ENCODE results near the gene UGT2B10. TPM values are rescaled to one million over a fixed set of nuclear protein-coding genes. Genes with fewer than 3 reads are reported as not detected.
"Not testable (repeated sequence)": the region's sequence is repeated elsewhere in the genome, so short reads cannot be mapped to it uniquely, and the experiment has no call there.

UGT2B10 gene
- total RNA-seq, result not detected

- DNase-seq (ENCODE audit: low spot score in 2 of 2); H3K4me1 ChIP-seq; H3K4me3 ChIP-seq; H3K9me3 ChIP-seq; H3K36me3 ChIP-seq; H3K27ac ChIP-seq; H3K27me3 ChIP-seq: not testable (repeated sequence)
- 66% methylated on average over 4 of the region's 4 CpGs for WGBS
Measured at GRCh38 chr4:68815617-68816409, at the start of gene UGT2B10. UGT2B10 (plus strand) TSS chr4:68815994; CDS start chr4:68816020, 26 bp downstream.

- not testable (repeated sequence) for DNase-seq (ENCODE audit: low spot score in 2 of 2); H3K4me1 ChIP-seq; H3K4me3 ChIP-seq; H3K9me3 ChIP-seq; H3K27me3 ChIP-seq; H3K36me3 ChIP-seq; H3K27ac ChIP-seq
Measured at GRCh38 chr4:68771836-68772235, 44.0 kb upstream of the UGT2B10 start.

DNA sequence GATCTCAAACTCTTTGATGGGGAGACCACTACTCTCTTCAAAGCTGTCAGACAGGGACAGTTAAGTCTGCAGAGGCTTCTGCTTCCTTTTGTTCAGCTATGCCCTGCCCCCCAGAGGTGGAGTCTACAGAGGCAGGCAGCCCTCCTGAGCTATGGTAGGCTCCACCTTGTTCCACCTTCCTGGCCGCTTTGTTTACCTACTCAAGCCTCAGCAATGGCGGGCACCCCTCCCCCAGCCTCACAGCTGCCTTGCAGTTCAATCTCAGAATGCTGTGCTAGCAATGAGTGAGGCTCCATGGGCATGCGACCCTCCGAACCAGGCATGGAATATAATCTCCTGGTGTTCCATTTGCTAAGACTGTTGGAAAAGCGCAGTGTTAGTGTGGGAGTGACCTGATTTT lies 42.1 kb upstream of the UGT2B10 start:
- H3K9me3 ChIP-seq, result no peaks in the 10 kb centered on the region
- no peak for DNase-seq (ENCODE audit: low spot score in 2 of 2)
- TF ChIP-seq EP300 (IDR thresholded peaks at IDR 0.05) (no peak), POLR2AphosphoS5 (IDR thresholded peaks at IDR 0.05) (no peak), POLR2A (IDR thresholded peaks at IDR 0.05) (no peak), CTCF (IDR thresholded peaks at IDR 0.05) (no peak)

DNA sequence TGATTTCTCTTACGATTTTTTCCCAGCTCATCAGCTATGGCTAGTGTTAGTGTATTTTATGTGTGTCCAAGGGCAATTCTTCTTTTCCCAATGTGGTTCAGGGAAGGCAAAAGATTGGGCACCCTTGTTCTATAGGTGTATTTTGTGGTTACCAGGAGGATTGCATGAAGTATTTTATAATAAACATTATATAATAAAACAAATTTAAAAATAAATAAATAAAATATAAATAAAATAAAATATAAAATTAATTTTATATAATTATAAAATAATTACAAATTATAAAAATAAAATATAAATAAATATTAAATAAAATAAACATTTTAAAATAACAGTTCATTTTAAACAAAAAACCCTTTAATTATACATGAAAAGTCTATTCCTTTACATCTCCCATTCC lies 35.6 kb upstream of the UGT2B10 start:
- WGBS, result 83% methylated on average over 1 of the region's 1 CpG
- Histone ChIP-seq H3K9me3 (no peaks in the 10 kb centered on the region), H3K36me3 (no peaks in the 10 kb centered on the region), H3K4me1 (no peaks in the 10 kb centered on the region), H3K27me3 (no peaks in the 10 kb centered on the region), H3K27ac (no peak overlapping the region), H3K4me3 (no peak overlapping the region)
- DNase-seq (ENCODE audit: low spot score in 2 of 2), result no peak
- TF ChIP-seq POLR2A (IDR thresholded peaks at IDR 0.05), result no peak

More for the DNA sequence above, 42.1 kb upstream of the UGT2B10 start:
- no peaks in the 10 kb centered on the region for H3K36me3 ChIP-seq
- no peak overlapping the region for H3K27ac ChIP-seq
- WGBS, result 91% methylated on average over 5 of the region's 5 CpGs
- no peaks in the 10 kb centered on the region for H3K4me1 ChIP-seq
- H3K4me3 ChIP-seq, result no peak overlapping the region
- H3K27me3 ChIP-seq, result no peaks in the 10 kb centered on the region

DNA sequence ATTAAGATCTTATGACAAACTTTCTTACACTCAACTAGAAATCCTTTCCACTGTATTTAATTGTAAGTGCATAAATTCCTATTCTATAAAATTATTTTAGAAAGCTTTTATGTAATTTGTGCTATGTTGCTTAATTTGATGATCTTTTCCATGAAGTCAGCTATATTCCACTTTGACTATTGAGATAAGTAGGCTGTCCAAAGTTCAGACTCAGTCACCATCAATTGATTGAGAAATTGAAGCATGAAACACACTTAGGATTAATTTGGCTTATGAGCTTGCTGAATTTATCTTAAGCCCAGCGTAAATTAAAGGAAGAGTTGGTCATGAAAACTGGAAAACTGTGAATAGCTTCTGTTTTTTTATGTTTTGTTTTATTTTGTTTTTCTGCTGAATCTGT lies 18.7 kb upstream of the UGT2B10 start:
- no peak overlapping the region for H3K27ac ChIP-seq
- H3K4me3 ChIP-seq, result no peak overlapping the region
- H3K4me1 ChIP-seq, result no peaks in the 10 kb centered on the region
- TF ChIP-seq EP300 (IDR thresholded peaks at IDR 0.05) (no peak), POLR2A (IDR thresholded peaks at IDR 0.05) (no peak), CTCF (IDR thresholded peaks at IDR 0.05) (no peak), POLR2AphosphoS5 (IDR thresholded peaks at IDR 0.05) (no peak)
- 67% methylated on average over 1 of the region's 1 CpG for WGBS
- no peak for DNase-seq (ENCODE audit: low spot score in 2 of 2)
- no peaks in the 10 kb centered on the region for H3K36me3 ChIP-seq
- no peaks in the 10 kb centered on the region for H3K27me3 ChIP-seq
- no peaks in the 10 kb centered on the region for H3K9me3 ChIP-seq

DNA sequence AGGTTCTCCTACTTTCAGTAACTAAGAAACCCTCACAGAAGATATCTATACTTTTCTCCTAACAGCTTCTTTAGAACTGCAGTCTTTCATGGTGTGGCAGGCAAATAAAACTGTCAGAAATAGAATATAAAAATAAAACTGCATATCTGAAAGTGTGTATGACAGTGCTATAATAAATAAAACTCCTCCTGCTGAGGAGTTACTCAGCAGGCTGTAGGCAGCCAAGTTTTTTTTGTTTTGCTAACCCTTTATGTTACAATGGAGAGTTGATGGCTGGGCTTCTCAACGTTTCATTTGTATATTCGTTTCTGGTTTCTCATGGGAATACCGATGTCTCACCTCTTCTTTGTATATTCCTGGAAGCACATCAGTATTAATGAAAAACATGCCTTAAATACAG lies 18.2 kb upstream of the UGT2B10 start:
- no peak for DNase-seq (ENCODE audit: low spot score in 2 of 2)
- H3K27me3 ChIP-seq, result no peaks in the 10 kb centered on the region
- TF ChIP-seq CTCF (IDR thresholded peaks at IDR 0.05) (no peak), POLR2AphosphoS5 (IDR thresholded peaks at IDR 0.05) (no peak), POLR2A (IDR thresholded peaks at IDR 0.05) (no peak), EP300 (IDR thresholded peaks at IDR 0.05) (no peak)
- WGBS, result 33% methylated on average over 3 of the region's 3 CpGs
- H3K36me3 ChIP-seq, result no peaks in the 10 kb centered on the region
- no peaks in the 10 kb centered on the region for H3K9me3 ChIP-seq
- no peak overlapping the region for H3K27ac ChIP-seq
- no peaks in the 10 kb centered on the region for H3K4me1 ChIP-seq
- H3K4me3 ChIP-seq, result no peak overlapping the region

DNA sequence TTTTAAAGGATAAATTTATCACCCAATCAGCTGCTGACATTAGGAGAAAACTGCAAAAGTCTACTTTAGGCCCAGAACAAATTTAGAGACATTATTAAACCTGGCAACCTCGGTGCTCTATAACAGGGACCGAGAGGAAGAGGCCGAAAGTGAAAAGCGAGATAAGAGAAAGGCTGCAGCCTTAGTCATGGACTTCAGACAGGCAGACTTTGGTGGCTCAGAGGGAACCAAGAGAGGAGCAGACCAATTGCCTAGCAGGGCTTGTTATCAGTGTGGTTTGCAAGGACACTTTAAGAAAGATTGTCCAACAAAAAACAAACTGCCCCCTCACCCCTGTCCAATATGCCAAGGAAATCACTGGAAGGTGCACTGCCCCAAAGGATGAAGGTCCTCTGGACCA lies 12.8 kb upstream of the UGT2B10 start:
- Histone ChIP-seq H3K4me1 (no peaks in the 10 kb centered on the region), H3K36me3 (no peaks in the 10 kb centered on the region), H3K9me3 (peaks cover 4% of the 10 kb centered on the region), H3K4me3 (no peak overlapping the region), H3K27ac (no peak overlapping the region), H3K27me3 (no peaks in the 10 kb centered on the region)
- no peak for DNase-seq (ENCODE audit: low spot score in 2 of 2)
- TF ChIP-seq POLR2AphosphoS5 (IDR thresholded peaks at IDR 0.05) (no peak), CTCF (IDR thresholded peaks at IDR 0.05) (no peak), POLR2A (IDR thresholded peaks at IDR 0.05) (no peak), EP300 (IDR thresholded peaks at IDR 0.05) (no peak)
- 93% methylated on average over 4 of the region's 4 CpGs for WGBS
